GM12878 (cell line): ENCODE data around the gene EYA4. TPM values are rescaled to one million over a fixed set of nuclear protein-coding genes. Genes with fewer than 3 reads are reported as not detected.

Source experiments
- ATAC-seq: fragments of 200-7000 bp; cut with Tn5 transposase; 3 replicates; pipeline ENCODE4 v1.9.1; 2020; ENCODE audit warnings: mild to moderate bottlenecking, moderate library complexity
- BruUV-seq: library from RNA; stranded (reverse); fragments of 400-500 nt; replicated peaks from 2 replicates; lab custom pipeline; 2021; lab: Mats Ljungman, UMichigan
- CTCF ChIA-PET: fragments of 300-600 bp; sonication (Branson Sonifier 250); formaldehyde crosslinking; extraction: SDS; loops from one replicate; lab custom pipeline; 2021; ENCODE audit warnings: inconsistent platforms; lab: Yijun Ruan, JAX
- POLR2A ChIA-PET: fragments of 350-600 bp; formaldehyde crosslinking; extraction: SDS; loops from one replicate; lab custom pipeline; 2021; ENCODE audit warnings: inconsistent platforms; lab: Charles Lee
- RAD21 ChIA-PET: fragments of 300-600 bp; sonication (Branson Sonifier 250); formaldehyde crosslinking; loops from one replicate; lab custom pipeline; 2023; ENCODE audit warnings: antibody characterized with exemption; ENCODE audit not compliant: unreplicated experiment; lab: Charles Lee
- SMC1A ChIA-PET: fragments of 300-600 bp; sonication (Branson Sonifier 250); formaldehyde crosslinking; loops from one replicate; lab custom pipeline; 2023; ENCODE audit not compliant: unreplicated experiment, uncharacterized antibody; lab: Charles Lee
- DNase-seq: peaks from one replicate; pipeline ENCODE4 v3.0.0-alpha.2; 2011; ENCODE audit warnings: low read depth, low spot score
- FAIRE-seq: peaks from 3 replicates; lab custom pipeline; 2011; peaks lifted over from hg19 to GRCh38; lab: Jason Lieb, UNC
- H2AFZ ChIP-seq: 2 replicates; pipeline ENCODE4 v1.6.0; 2011; ENCODE audit warnings: low read depth, low read length, control low read depth; ENCODE audit not compliant: control insufficient read depth
- H3K27ac ChIP-seq: 2 replicates; pipeline ENCODE4 v1.5.1; 2011; ENCODE audit warnings: control low read depth; ENCODE audit not compliant: control insufficient read depth, insufficient read depth
- H3K27me3 ChIP-seq, 2 experiments: replicated peaks in 1 of 2; 2 replicates each; pipeline versions ENCODE4 v1.6.0 to v1.6.1; 2011; ENCODE audit warnings: low read length in 1 of 2; ENCODE audit not compliant: control insufficient read depth in 2 of 2, insufficient read depth in 2 of 2
- H3K36me3 ChIP-seq, 2 experiments: 2 replicates each; pipeline ENCODE4 v1.5.1; 2011; ENCODE audit warnings: low read length in 1 of 2; ENCODE audit not compliant: control insufficient read depth in 2 of 2, insufficient read depth in 2 of 2
- H3K4me1 ChIP-seq: 2 replicates; pipeline ENCODE4 v1.6.1; 2011; ENCODE audit warnings: mild to moderate bottlenecking, low read length, moderate library complexity, mixed read lengths; ENCODE audit not compliant: control insufficient read depth, insufficient read depth
- H3K4me2 ChIP-seq: 2 replicates; pipeline ENCODE4 v1.6.0; 2011; ENCODE audit warnings: control low read depth; ENCODE audit not compliant: control insufficient read depth, insufficient read depth
- H3K4me3 ChIP-seq: fragments of 200-600 bp; sonication (generic); 2 replicates; pipeline ENCODE4 v1.5.1; 2016
- H3K79me2 ChIP-seq: 2 replicates; pipeline ENCODE4 v1.6.0; 2011; ENCODE audit warnings: low read length; ENCODE audit not compliant: control insufficient read depth, insufficient read depth
- H3K9ac ChIP-seq: 2 replicates; pipeline ENCODE4 v1.8.0; 2011; ENCODE audit warnings: low read length, control low read depth, mixed read lengths; ENCODE audit not compliant: control insufficient read depth, insufficient read depth
- H3K9me3 ChIP-seq: replicated peaks from 3 replicates; pipeline ENCODE4 v1.5.1; 2011; ENCODE audit warnings: mild to moderate bottlenecking, low read length; ENCODE audit not compliant: control insufficient read depth, insufficient read depth
- H4K20me1 ChIP-seq: 2 replicates; pipeline ENCODE4 v1.6.0; 2011; ENCODE audit not compliant: control insufficient read depth, insufficient read depth
- CHD1 ChIP-seq: IDR thresholded peaks from 2 replicates; pipeline ENCODE4 v1.6.1; 2012; ENCODE audit warnings: low read depth, low read length, improper control_type of control experiment
- CTCF ChIP-seq, 3 experiments: IDR thresholded peaks in 2 of 3; conservative IDR thresholded peaks in 1 of 3; 2 replicates each; pipeline ENCODE4 v1.5.1; 2011; ENCODE audit warnings: low read depth in 3 of 3, low read length in 3 of 3, mild to moderate bottlenecking in 3 of 3, control low read depth in 2 of 3, moderate library complexity in 2 of 3, inconsistent platforms in 1 of 3, mixed read lengths in 1 of 3; ENCODE audit not compliant: control insufficient read depth in 2 of 3, insufficient read depth in 1 of 3; ENCODE audit errors: extremely low read depth in 1 of 3
- FOXM1 ChIP-seq: IDR thresholded peaks from 2 replicates; pipeline ENCODE4 v1.6.1; 2012; ENCODE audit warnings: low read depth, mild to moderate bottlenecking, inconsistent platforms, low read length, moderate library complexity
- GABPA ChIP-seq: IDR thresholded peaks from 2 replicates; pipeline ENCODE4 v1.6.1; 2014; ENCODE audit warnings: antibody characterized with exemption, low read depth, mild to moderate bottlenecking, inconsistent platforms
- IKZF2 ChIP-seq, 2 experiments: fragments of 450-650 bp; IDR thresholded peaks; 2 replicates each; pipeline ENCODE4 v1.6.1; 2017; ENCODE audit warnings: mild to moderate bottlenecking in 2 of 2, moderate library complexity in 2 of 2
- MYB ChIP-seq: fragments of 150-350 bp; IDR thresholded peaks from 2 replicates; pipeline ENCODE4 v1.6.1; 2014; ENCODE audit warnings: mild to moderate bottlenecking, low read depth, low read length, borderline replicate concordance
- RAD21 ChIP-seq: IDR thresholded peaks from 2 replicates; pipeline ENCODE4 v1.6.1; 2011; ENCODE audit warnings: mild to moderate bottlenecking, low read depth, low read length, moderate library complexity; ENCODE audit not compliant: insufficient read depth
- RBBP5 ChIP-seq: fragments of 200-600 bp; sonication (generic); conservative IDR thresholded peaks from 2 replicates; pipeline ENCODE4 v1.6.1; 2016
- RFX5 ChIP-seq: IDR thresholded peaks from 2 replicates; pipeline ENCODE4 v1.6.1; 2011; ENCODE audit warnings: low read depth, low read length, improper control_type of control experiment
- SMARCA5 ChIP-seq: fragments of 450-650 bp; IDR thresholded peaks from 2 replicates; pipeline ENCODE4 v1.6.1; 2017; ENCODE audit warnings: mild to moderate bottlenecking
- SREBF2 ChIP-seq: IDR thresholded peaks from 2 replicates; pipeline ENCODE4 v1.6.1; 2012; ENCODE audit warnings: mild to moderate bottlenecking, low read length
- SUPT20H ChIP-seq: IDR thresholded peaks from 2 replicates; pipeline ENCODE4 v1.6.1; 2011; ENCODE audit warnings: low read depth, mild to moderate bottlenecking, low read length, moderate library complexity, borderline replicate concordance; ENCODE audit not compliant: control insufficient read depth
- ZBED1 ChIP-seq: IDR thresholded peaks from 2 replicates; pipeline ENCODE4 v1.6.1; 2016; ENCODE audit warnings: borderline replicate concordance
- WGBS: methylation state at CpG from one replicate; pipeline ENCODE4 v1.1.6; 2016; ENCODE audit warnings: low lambda C conversion rate; ENCODE audit not compliant: insufficient replicate concordance, insufficient coverage; ENCODE audit errors: missing lambda C conversion rate; 5-methylcytosine and 5-hydroxymethylcytosine counted together
- in situ Hi-C: fragments of 300-500 bp; cut with MboI; formaldehyde crosslinking; loops from 9 replicates; pipeline ENCODE4 v1.14.3; 2018; ENCODE audit warnings: mixed read lengths
- intact Hi-C: fragments of 100-400 bp; cut with micrococcal nuclease; formaldehyde crosslinking; loops from one replicate; pipeline ENCODE4 v1.14.2; 2022; ENCODE audit not compliant: unreplicated experiment
- polyA plus RNA-seq, 11 experiments: library from polyadenylated mRNA; depleted of rRNA in 4 of 11; unstranded in 6 of 11; stranded (reverse) in 5 of 11; fragments of >200 nt; fragmentation: Nextera tagmentation in 4 of 11; fragmentation: Illumina TruSeq in 1 of 11; extraction: Ambion mirVana in 4 of 11; extraction: Trizol in 1 of 11; gene quantifications; 1 replicate in 1 of 11; 2 replicates in 10 of 11; pipeline versions ENCODE4 v1.2.1 to v1.2.3, GENCODE V29; 2011 to 2016; ENCODE audit warnings: inconsistent platforms in 2 of 11, missing spikeins in 2 of 11, low read depth in 1 of 11
- total RNA-seq, 4 experiments: library from RNA; depleted of rRNA in 3 of 4; stranded (reverse); fragments of >200 nt in 3 of 4; fragmentation: Illumina TruSeq in 1 of 4; extraction: Trizol in 1 of 4; gene quantifications; 2 replicates each; pipeline versions ENCODE4 v1.2.1 to v1.2.3, GENCODE V29; 2013 to 2021

Gene EYA4
- total and polyA plus RNA-seq, 10 of the 15 experiments (the other 5 are each of a cell fraction or from before 2014, with no cell fraction given): 0.02 TPM; not detected in 9

GRCh38 chr6:133326584-133326983 lies 85.4 kb downstream of the EYA4 start:
- Histone ChIP-seq H3K9me3 (no peaks in the 10 kb centered on the region), H3K9ac (no peak overlapping the region), H3K4me2 (no peak overlapping the region), H3K4me1 (no peaks in the 10 kb centered on the region), H3K36me3 (no peaks in the 10 kb centered on the region), H4K20me1 (no peaks in the 10 kb centered on the region), H3K4me3 (no peak overlapping the region), H2AFZ (no peak overlapping the region), H3K79me2 (no peaks in the 10 kb centered on the region), H3K27me3 (no peaks in the 10 kb centered on the region), H3K27ac (no peak overlapping the region)
- ChIA-PET CTCF (no interaction called here), SMC1A (no interaction called here), RAD21 (no interaction called here), POLR2A (no interaction called here)
- in situ Hi-C loops (no loop called here), intact Hi-C loops (no loop called here)
- FAIRE-seq (no peak), DNase-seq (no peak), ATAC-seq (no peak)
- TF ChIP-seq GABPA: no peak
- no peak for TF ChIP-seq SUPT20H
- no peak for TF ChIP-seq SREBF2
- TF ChIP-seq SMARCA5: no peak
- no peak for TF ChIP-seq RBBP5
- no peak for TF ChIP-seq RAD21
- no peak for TF ChIP-seq CHD1
- TF ChIP-seq RFX5: no peak
- no peak for TF ChIP-seq IKZF2 (IDR thresholded peaks at IDR 0.05)
- TF ChIP-seq FOXM1: no peak
- TF ChIP-seq CTCF (IDR thresholded peaks at IDR 0.05 in 2 of 3, conservative IDR thresholded peaks at IDR 0.05 in 1 of 3; ENCODE audit: control insufficient read depth in 2 of 3, extremely low read depth in 1 of 3, insufficient read depth in 1 of 3, low read depth in 3 of 3, low read length in 3 of 3): no peak
- TF ChIP-seq ZBED1: no peak
- no peak for TF ChIP-seq MYB
- no TSS peak for BruUV-seq
- WGBS: 30% methylated on average over 9 of the region's 9 CpGs
